ENCODE data around the gene SART3.

The SART3 gene

DNA sequence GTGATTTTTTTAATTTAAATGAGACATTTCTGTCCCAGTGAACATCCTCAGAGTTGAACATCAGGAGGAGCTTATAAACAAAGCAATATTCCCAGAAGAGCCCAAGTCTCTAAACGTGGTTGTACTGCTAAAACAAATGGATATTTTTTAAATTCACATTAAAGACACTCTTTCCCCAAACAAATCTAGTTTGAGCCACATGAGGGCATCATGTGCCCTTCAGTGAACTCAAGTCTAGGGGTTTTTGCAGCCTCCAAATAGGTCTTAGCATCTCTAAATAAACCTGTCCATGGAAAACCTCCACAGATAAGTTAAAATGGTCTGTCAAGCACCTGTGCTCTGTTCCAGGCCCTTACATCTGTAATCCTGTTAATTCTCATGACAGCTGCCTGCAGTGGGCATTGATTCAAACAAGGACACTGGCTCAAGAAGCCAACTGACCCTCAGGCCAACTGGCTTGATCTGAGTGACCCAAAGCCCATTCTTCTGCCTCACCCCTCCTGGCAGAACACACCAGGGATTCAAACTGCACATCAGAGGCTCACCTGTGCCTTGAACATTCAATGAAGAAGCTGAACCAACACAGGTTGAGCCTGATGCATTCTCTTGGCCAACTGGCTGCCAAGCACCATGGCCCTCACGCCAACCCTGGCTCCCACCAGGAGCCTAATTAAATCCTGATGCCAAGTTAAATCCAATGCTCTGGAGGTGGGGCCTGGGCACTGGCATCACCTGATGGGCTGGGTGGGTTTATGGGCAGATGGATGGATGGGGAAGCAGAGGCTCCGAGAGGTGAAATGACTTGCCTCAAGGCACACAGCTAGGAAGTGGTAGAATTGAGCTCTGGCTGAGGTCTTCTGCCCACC lies 10.0 kb upstream of the SART3 start:
- Histone ChIP-seq H3K27me3 (replicated peaks; ENCODE audit: control insufficient read depth, insufficient read depth, low read length) (no peaks in the 10 kb centered on the region), H3K36me3 (ENCODE audit: control insufficient read depth, insufficient read depth, low read length) (peaks cover 13% of the 10 kb centered on the region), H3K4me3 (replicated peaks; ENCODE audit: low read depth, low read length) (no peak overlapping the region)
- DNase-seq (ENCODE audit: extremely low read depth, insufficient read length) = no peak
- TF ChIP-seq, protein P1, sequence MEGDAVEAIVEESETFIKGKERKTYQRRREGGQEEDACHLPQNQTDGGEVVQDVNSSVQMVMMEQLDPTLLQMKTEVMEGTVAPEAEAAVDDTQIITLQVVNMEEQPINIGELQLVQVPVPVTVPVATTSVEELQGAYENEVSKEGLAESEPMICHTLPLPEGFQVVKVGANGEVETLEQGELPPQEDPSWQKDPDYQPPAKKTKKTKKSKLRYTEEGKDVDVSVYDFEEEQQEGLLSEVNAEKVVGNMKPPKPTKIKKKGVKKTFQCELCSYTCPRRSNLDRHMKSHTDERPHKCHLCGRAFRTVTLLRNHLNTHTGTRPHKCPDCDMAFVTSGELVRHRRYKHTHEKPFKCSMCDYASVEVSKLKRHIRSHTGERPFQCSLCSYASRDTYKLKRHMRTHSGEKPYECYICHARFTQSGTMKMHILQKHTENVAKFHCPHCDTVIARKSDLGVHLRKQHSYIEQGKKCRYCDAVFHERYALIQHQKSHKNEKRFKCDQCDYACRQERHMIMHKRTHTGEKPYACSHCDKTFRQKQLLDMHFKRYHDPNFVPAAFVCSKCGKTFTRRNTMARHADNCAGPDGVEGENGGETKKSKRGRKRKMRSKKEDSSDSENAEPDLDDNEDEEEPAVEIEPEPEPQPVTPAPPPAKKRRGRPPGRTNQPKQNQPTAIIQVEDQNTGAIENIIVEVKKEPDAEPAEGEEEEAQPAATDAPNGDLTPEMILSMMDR (IDR thresholded peaks at IDR 0.05; ENCODE audit: insufficient read depth, low read length, poor library complexity, severe bottlenecking) = peak; percentile 36

DNA sequence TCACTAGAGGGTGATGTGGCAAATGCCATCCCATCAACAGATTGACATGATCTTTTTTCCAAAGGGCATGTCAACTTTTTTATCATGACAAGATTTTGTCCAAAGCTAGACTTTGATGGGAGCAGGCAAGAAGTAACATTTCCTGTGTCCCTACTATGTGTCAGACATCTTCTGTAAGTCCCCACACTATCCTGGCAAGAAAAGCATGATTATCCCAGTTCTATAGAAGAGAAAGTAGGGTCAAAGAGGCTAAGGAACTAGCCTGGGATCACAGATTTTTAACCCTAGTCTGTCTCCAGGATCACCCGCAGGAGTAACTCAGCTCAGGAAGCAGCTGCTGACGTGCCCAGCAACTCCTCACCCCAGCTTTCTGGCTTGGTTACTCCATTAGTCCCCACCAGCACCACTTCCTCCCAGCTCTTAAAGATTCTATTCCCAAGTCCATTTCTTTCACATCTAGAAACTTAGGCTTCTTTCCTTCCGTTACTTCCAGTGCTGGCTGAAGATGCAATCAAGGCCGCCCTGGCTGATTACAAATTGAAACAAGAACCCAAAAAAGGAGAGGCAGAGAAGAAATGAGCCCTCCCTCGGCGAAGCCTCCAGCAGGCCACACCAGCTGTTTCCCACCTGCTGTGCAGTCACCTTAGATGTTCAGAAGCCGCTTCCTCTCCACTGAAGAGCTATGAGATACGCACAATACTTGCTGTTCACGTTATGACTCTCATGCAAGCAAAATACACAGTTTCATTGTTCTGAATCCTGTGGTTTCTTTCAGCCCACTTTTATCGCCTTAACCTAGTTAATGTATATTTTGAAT lies 7.6 kb upstream of the SART3 start:
- peak overlapping the region; percentile 16 for H3K4me3 ChIP-seq (replicated peaks; ENCODE audit: low read depth, low read length)
- peaks cover 21% of the 10 kb centered on the region for H3K36me3 ChIP-seq (ENCODE audit: control insufficient read depth, insufficient read depth, low read length)
- TF ChIP-seq, protein P1 (IDR thresholded peaks at IDR 0.05; ENCODE audit: insufficient read depth, low read length, poor library complexity, severe bottlenecking) = no peak
- H3K27me3 ChIP-seq (replicated peaks; ENCODE audit: control insufficient read depth, insufficient read depth, low read length) = no peaks in the 10 kb centered on the region
- peak; percentile 83 for DNase-seq (ENCODE audit: extremely low read depth, insufficient read length)

DNA sequence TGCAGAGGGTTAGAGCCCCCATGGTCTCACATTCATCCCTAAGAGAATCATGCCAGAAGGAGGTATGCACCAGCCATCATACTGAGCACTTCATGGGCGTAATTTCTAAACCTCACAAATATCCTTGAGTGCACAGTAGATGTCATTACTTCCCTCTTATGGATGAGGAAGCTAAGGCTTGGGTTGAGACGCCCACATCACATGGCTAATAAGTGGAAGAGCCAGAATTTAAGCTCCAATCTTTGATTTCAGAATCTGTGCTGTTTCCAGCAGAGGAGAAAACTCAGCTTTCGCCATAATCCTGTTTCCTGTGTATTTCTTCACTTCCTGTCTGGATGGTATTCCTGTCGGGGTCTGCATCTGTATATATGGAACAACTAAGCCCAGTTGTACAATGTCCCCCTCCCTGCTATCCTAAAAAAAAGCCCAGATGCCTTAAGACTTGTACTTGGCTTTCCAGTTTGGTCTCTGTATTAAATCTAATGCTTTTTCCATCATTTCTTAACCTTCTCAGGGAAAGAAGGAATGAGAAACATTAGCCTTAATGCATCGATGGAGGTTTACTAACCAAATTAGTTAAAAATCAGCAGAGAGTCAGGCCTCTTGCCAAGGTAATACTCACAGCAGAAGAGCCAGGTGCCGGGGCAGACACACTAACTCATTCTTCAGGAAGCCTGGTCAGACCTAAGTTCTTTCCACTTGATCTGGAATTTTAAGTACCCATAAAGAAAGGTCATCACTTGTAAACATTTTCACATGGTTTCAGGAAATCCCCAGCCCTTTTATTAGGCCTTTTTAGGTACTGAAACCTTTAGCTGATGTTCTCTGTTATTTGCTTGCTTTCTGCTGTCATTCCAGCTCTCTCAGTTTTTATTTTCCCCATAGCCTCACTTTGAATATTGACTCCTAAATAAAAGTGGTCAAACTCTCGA lies 6.7 kb upstream of the SART3 start:
- H3K4me3 ChIP-seq (replicated peaks; ENCODE audit: low read depth, low read length) = peak overlapping the region; percentile 16
- H3K36me3 ChIP-seq (ENCODE audit: control insufficient read depth, insufficient read depth, low read length) = peaks cover 21% of the 10 kb centered on the region
- TF ChIP-seq, protein P1 (IDR thresholded peaks at IDR 0.05; ENCODE audit: insufficient read depth, low read length, poor library complexity, severe bottlenecking) = no peak

DNA sequence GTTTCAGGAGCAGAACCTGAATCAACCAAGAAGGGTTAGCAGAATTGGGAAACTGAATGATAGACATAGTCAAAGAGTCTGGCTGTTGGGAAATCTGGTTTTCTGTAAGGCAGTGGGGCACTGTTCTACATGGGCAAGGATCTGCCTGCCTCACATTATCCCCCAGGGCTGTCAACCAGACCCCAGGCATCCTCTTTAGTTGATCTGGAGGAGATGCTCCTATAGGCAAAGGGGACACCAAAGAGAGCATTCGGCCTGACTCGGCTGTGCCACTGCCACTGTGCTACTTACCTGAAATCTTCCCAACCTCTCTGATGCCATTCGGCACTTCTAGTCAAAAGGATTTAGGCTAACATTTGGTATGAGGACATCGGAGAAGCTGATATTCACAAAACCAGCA lies 5.5 kb upstream of the SART3 start:
- Histone ChIP-seq H3K27me3 (replicated peaks; ENCODE audit: control insufficient read depth, insufficient read depth, low read length) (no peaks in the 10 kb centered on the region), H3K4me3 (replicated peaks; ENCODE audit: low read depth, low read length) (no peak overlapping the region), H3K36me3 (ENCODE audit: control insufficient read depth, insufficient read depth, low read length) (peaks cover 21% of the 10 kb centered on the region)
- DNase-seq (ENCODE audit: extremely low read depth, insufficient read length) = no peak
- TF ChIP-seq, protein P1 (IDR thresholded peaks at IDR 0.05; ENCODE audit: insufficient read depth, low read length, poor library complexity, severe bottlenecking) = no peak

More for the DNA sequence above, 6.7 kb upstream of the SART3 start:
- no peaks in the 10 kb centered on the region for H3K27me3 ChIP-seq (replicated peaks; ENCODE audit: control insufficient read depth, insufficient read depth, low read length)
- peak; percentile 58 for DNase-seq (ENCODE audit: extremely low read depth, insufficient read length)

DNA sequence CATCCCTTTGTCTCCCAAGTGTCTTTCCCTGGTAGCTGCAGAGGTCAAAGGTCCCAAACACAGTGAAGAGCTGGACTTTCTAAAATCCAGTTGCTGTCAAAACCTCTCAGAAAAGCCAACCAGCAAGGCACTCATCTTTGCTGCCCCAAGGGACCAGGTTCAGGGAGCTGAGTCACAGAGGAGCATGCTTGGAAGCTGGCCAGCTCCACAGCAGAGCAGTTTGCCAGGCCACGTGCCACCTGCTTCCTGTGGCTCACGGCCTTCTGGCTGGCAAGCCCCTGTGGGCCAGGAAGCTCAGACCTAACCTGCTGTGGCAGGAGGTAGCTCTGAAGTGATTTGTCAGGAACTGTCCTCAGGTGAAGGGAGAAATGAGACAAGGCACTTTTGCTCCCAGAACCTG lies 5.0 kb upstream of the SART3 start:
- Histone ChIP-seq H3K27me3 (replicated peaks; ENCODE audit: control insufficient read depth, insufficient read depth, low read length) (no peaks in the 10 kb centered on the region), H3K4me3 (replicated peaks; ENCODE audit: low read depth, low read length) (no peak overlapping the region), H3K36me3 (ENCODE audit: control insufficient read depth, insufficient read depth, low read length) (peaks cover 21% of the 10 kb centered on the region)
- TF ChIP-seq, protein P1 (IDR thresholded peaks at IDR 0.05; ENCODE audit: insufficient read depth, low read length, poor library complexity, severe bottlenecking) = no peak
- peak; percentile 57 for DNase-seq (ENCODE audit: extremely low read depth, insufficient read length)
